Skeletal muscle cell (primary cell): Measurements from ENCODE around the gene SEC23B.
"Not testable (repeated sequence)": the region's sequence is repeated elsewhere in the genome, so short reads cannot be mapped to it uniquely, and the experiment has no call there.

Experiments
- DNase-seq: peaks from one replicate; pipeline ENCODE4 v3.0.0-alpha.2; 2010; ENCODE audit warnings: low read depth
- H3K4me3 ChIP-seq: 2 replicates; pipeline ENCODE4 v1.5.1; 2011; ENCODE audit warnings: low read depth, mild to moderate bottlenecking, control low read depth, low read length, moderate library complexity

Gene SEC23B

GRCh38 chr20:18507218-18508191 is at the start of gene SEC23B:
Gene SEC23B (plus strand): TSS chr20:18507940. CDS start chr20:18510836, 2,896 bp downstream.
- DNase-seq, result peak; percentile 93
- peak within 1 kb of the TSS; percentile 85 for H3K4me3 ChIP-seq

- H3K4me3 ChIP-seq, result no peak overlapping the region
- no peak for DNase-seq
Measured at GRCh38 chr20:18465536-18466200, 42.1 kb upstream of the SEC23B start.

GRCh38 chr20:18466574-18466893 is 41.2 kb upstream of the SEC23B start:
- DNase-seq, result no peak
- peak overlapping the region; percentile 90 for H3K4me3 ChIP-seq

- H3K4me3 ChIP-seq, result peak within 1 kb of the TSS; percentile 90
- peak; percentile 83 for DNase-seq
Measured at GRCh38 chr20:18466894-18467730, 40.6 kb upstream of the SEC23B start, which contains the start of the genes DZANK1 and POLR3F. Gene DZANK1 (minus strand): TSS chr20:18467030. CDS start chr20:18465358, 1,672 bp downstream. Gene POLR3F (plus strand): TSS chr20:18467390. CDS start chr20:18467507, 117 bp downstream.

- no peak for DNase-seq
- H3K4me3 ChIP-seq, result no peak overlapping the region
Measured at GRCh38 chr20:18477218-18477617, 30.5 kb upstream of the SEC23B start.

GRCh38 chr20:18477821-18478220 is 29.9 kb upstream of the SEC23B start:
- no peak overlapping the region for H3K4me3 ChIP-seq
- DNase-seq, result no peak

GRCh38 chr20:18481596-18481995 is 26.1 kb upstream of the SEC23B start:
- no peak overlapping the region for H3K4me3 ChIP-seq
- DNase-seq, result no peak

GRCh38 chr20:18488301-18488700 is 19.4 kb upstream of the SEC23B start:
- no peak for DNase-seq
- H3K4me3 ChIP-seq, result no peak overlapping the region

- DNase-seq, result no peak
- peak overlapping the region; percentile 89 for H3K4me3 ChIP-seq
Measured at GRCh38 chr20:18496042-18496441, 11.7 kb upstream of the SEC23B start.

- peak within 1 kb of the TSS; percentile 89 for H3K4me3 ChIP-seq
- DNase-seq, result peak; percentile 39
Measured at GRCh38 chr20:18496740-18497592, 10.8 kb upstream of the SEC23B start, which contains the start of gene RBBP9. Gene RBBP9 (minus strand): TSS chr20:18497225. CDS start chr20:18497167, 58 bp downstream.

- no peak overlapping the region for H3K4me3 ChIP-seq
- DNase-seq, result no peak
Measured at GRCh38 chr20:18497603-18498002, 10.1 kb upstream of the SEC23B start.

- not testable (repeated sequence) for DNase-seq, H3K4me3 ChIP-seq
Measured at GRCh38 chr20:18501672-18502071, 6.1 kb upstream of the SEC23B start.

- H3K4me3 ChIP-seq, result no peak overlapping the region
- no peak for DNase-seq
Measured at GRCh38 chr20:18504479-18505060, 3.2 kb upstream of the SEC23B start.

GRCh38 chr20:18506744-18507143 is 996 bp upstream of the SEC23B start:
- DNase-seq, result no peak
- H3K4me3 ChIP-seq, result peak overlapping the region; percentile 85

- H3K4me3 ChIP-seq, result no peak overlapping the region
- DNase-seq, result no peak
Measured at GRCh38 chr20:18511571-18511970, 3.8 kb downstream of the SEC23B start.

- no peak overlapping the region for H3K4me3 ChIP-seq
- DNase-seq, result no peak
Measured at GRCh38 chr20:18513208-18513607, 5.5 kb downstream of the SEC23B start.

- H3K4me3 ChIP-seq, result no peak overlapping the region
Measured at GRCh38 chr20:18514127-18514526, 6.4 kb downstream of the SEC23B start.

GRCh38 chr20:18515973-18516372 is 8.2 kb downstream of the SEC23B start:
- H3K4me3 ChIP-seq, result no peak overlapping the region
- no peak for DNase-seq

More at GRCh38 chr20:18514127-18514526, 6.4 kb downstream of the SEC23B start:
- DNase-seq, result no peak
